NCI-H82 treated with DMSO at 0.1 percent for 48 hours (cell line): ENCODE results near the gene COL6A2.
"Not testable (repeated sequence)": the region's sequence is repeated elsewhere in the genome, so short reads cannot be mapped to it uniquely, and the experiment has no call there.

ENCODE experiments used
- DNase-seq: peaks from one replicate; lab custom pipeline; 2025; ENCODE audit not compliant: unreplicated experiment; lab: John Stamatoyannopoulos, UW

The COL6A2 gene

GRCh38 chr21:46139686-46140085, 41.8 kb downstream of the COL6A2 start:
- DNase-seq: no peak

GRCh38 chr21:46140352-46141003, 42.6 kb downstream of the COL6A2 start:
- DNase-seq: not testable (repeated sequence)

GRCh38 chr21:46141767-46142581, 44.1 kb downstream of the COL6A2 start:
- DNase-seq: no peak

- DNase-seq: no peak
Measured at GRCh38 chr21:46142582-46143473, 44.9 kb downstream of the COL6A2 start.

- DNase-seq: no peak
Measured at GRCh38 chr21:46144464-46145070, 46.7 kb downstream of the COL6A2 start.

GRCh38 chr21:46145159-46145839, 47.4 kb downstream of the COL6A2 start:
- DNase-seq: no peak

GRCh38 chr21:46145840-46146691, 48.2 kb downstream of the COL6A2 start:
- no peak for DNase-seq

- DNase-seq: no peak
Measured at GRCh38 chr21:46146856-46147255, 48.9 kb downstream of the COL6A2 start.

- DNase-seq: peak; percentile 17
Measured at GRCh38 chr21:46147429-46147828, 49.5 kb downstream of the COL6A2 start.

- DNase-seq: no peak
Measured at GRCh38 chr21:46148106-46148505, 50.2 kb downstream of the COL6A2 start.

GRCh38 chr21:46149205-46149901, 51.4 kb downstream of the COL6A2 start:
- no peak for DNase-seq

GRCh38 chr21:46150073-46150472, 52.2 kb downstream of the COL6A2 start:
- DNase-seq: no peak

GRCh38 chr21:46150491-46151121, 52.7 kb downstream of the COL6A2 start:
- DNase-seq: no peak

GRCh38 chr21:46151261-46151988, 53.5 kb downstream of the COL6A2 start:
- no peak for DNase-seq

- DNase-seq: no peak
Measured at GRCh38 chr21:46151989-46152926, 54.3 kb downstream of the COL6A2 start.

GRCh38 chr21:46152927-46153246, 55.0 kb downstream of the COL6A2 start:
- DNase-seq: no peak
